NCI-H524 treated with DMSO at 0.1 percent for 48 hours (cell line): ENCODE measurements around the gene MRLN.
"Not testable (repeated sequence)": the region's sequence is repeated elsewhere in the genome, so short reads cannot be mapped to it uniquely, and the experiment has no call there.

Source experiments
- DNase-seq: peaks from one replicate; lab custom pipeline; 2025; lab: John Stamatoyannopoulos, UW

The MRLN gene

DNA sequence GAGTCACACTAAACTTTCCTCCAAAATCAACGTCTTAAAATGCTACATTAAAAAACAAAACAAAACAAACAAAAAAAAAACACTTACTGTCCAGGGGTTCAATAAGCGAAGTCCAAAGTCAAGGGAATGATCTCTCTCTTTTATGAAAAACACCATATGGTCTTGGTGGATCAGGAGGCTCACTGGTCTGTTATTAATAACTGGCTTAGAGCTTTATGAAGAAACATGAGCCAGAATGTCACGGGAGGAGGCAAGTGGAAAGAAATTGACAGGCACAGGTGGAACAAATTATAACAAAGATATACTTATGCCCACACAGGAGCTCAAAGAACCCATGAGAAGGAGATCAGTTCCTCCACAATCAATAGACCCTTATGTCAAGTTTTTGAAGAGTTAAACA is at the start of gene MRLN:
TSS of gene MRLN (minus strand) at position 189 of the 400 bp plus-strand sequence.
- DNase-seq = peak; percentile 87

GRCh38 chr10:59801171-59801570 is 47.9 kb upstream of the MRLN start:
- no peak for DNase-seq

- DNase-seq = no peak
Observed at GRCh38 chr10:59799421-59799820, 46.2 kb upstream of the MRLN start.

GRCh38 chr10:59793919-59794318 is 40.7 kb upstream of the MRLN start:
- DNase-seq = no peak

GRCh38 chr10:59792812-59793211 is 39.6 kb upstream of the MRLN start:
- DNase-seq = no peak

GRCh38 chr10:59791601-59792000 is 38.3 kb upstream of the MRLN start:
- no peak for DNase-seq

- not testable (repeated sequence) for DNase-seq
Observed at GRCh38 chr10:59790080-59790479, 36.8 kb upstream of the MRLN start.

DNA sequence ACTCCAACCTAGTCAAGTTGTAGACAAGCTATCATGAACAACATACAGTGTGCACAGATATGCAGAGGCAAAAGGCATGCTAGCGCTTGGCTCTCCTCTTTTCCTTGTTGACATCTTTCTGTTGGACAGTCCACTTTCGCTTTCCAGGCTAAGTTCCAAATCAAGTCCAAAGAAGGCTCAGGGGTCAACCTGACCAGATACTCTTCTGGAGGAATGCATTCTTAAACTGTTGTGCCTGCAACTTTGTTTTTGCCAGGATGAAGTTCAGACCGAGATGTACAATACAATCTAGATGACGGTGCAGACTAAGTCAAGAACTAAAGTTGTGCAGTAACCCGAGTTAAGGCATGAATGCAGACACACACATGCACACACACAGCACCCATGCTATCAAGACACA is 35.7 kb upstream of the MRLN start:
- DNase-seq = not testable (repeated sequence)

- not testable (repeated sequence) for DNase-seq
Observed at GRCh38 chr10:59787032-59787431, 33.8 kb upstream of the MRLN start.

DNA sequence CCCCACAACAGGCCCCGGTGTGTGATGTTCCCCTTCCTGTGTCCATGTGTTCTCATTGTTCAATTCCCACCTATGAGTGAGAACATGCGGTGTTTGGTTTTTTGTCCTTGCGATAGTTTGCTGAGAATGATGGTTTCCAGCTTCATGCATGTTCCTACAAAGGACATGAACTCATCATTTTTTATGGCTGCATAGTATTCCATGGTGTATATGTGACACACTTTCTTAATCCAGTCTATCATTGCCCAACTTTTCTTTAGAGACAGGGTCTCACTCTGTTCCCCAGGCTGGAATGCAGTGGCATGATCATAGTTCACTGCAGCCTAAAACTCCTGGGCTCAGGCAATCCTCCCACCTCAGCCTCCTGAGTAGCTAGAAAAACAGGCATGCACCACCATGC is 32.2 kb upstream of the MRLN start:
- not testable (repeated sequence) for DNase-seq

DNA sequence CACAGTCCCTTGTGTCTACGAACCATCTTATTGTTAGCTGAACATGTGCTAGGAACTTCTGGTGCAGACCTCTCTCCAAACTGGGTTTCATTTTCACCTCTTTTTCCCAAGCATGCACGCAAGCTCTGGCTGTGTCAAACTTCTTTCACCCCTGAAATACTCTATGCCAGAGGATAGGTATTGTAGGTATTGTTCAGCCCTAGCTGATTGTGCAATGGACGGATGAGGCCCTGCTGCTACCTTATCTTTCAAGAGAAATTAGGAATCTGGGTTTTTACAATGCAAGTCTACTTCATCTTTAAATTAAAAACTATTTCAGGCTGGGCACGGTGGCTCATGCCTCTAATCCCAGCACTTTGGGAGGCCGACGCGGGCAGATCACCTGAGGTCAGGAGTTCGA is 28.3 kb upstream of the MRLN start:
- no peak for DNase-seq

- DNase-seq = no peak
Observed at GRCh38 chr10:59779756-59780533, 26.7 kb upstream of the MRLN start.

DNA sequence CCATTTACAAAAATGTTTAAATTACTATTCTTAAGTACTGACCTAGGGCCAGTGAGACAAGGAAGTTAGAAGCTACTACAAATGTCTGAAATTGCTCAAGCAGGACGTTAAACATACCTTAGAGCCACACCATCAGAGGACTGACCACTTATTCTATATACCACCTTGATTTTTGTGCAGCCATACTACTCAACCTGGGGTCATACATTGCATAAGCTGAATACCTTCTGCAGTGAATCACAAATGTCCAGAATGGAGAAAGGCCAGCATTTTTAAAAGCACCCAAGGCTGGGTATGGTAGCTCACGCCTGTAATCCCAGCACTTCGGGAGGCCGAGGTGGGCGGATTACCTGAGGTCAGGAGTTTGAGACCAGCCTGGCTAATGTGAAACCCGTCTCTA is 21.2 kb upstream of the MRLN start:
- no peak for DNase-seq

DNA sequence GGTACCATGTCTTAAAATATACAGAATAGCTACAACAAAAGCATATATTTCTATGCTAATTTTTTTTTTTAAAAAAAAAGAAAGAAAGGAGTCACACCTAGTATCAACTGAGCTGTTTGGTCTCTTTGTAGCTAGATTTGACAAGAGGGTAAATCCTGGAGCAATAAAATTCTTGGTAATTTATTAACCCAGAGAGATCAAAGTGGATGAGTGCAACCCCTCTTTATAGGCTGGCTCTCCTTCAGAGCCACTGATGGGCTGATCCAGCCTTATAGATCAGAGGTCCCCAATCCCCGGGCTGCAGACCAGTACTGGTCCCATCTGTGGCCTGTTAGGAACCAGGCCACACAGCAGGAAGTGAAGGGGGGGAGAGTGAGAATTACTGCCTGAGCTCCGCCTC is 19.8 kb upstream of the MRLN start:
- DNase-seq = no peak

DNA sequence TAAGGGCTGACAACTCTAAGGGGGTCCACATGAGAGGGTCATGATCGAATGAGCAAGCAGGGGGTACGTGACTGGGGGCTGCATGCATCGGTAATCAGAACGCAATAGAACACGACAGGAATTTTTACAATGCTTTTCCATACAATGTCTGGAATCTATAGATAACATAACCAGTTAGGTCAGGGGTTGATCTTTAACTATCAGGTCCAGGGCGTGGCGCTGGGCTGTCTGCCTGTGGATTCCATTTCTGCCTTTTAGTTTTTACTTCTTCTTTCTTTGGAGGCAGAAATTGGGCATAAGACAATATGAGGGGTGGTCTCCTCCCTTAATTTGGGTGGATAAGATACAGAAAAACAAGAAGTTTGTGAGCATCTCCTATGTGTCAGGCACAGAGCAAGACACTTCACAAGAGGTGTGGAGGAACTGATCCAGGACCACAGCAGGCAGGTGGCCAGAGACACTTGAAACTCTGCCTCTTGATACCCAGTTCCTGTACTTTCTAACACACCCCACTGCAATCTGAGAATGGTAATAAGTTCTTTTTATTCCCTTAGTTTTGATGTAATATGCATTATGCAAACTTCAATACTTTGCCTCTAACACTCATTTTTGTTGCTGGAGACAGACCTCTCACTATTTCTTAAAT is 18.0 kb upstream of the MRLN start:
- no peak for DNase-seq

- DNase-seq = no peak
Observed at GRCh38 chr10:59770689-59771088, 17.4 kb upstream of the MRLN start.

DNA sequence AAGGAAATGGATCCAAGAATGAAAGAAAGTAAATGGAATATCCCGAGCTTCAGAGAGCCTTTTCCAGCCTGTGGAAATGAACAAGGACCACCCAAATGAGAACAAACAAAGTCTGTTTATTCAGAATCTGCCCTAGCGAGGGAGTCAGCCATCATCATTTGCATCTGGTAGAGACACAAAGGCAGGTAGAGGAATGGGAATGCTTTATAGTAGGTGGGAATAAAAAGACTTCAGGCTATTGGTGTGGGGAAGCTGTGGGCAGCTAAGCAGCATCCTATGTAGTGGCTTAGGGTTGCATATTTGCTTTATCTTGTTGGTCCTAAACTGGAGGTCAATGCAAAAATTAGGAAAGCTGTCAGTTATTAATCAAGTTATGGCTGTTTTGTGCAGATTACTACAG is 9.2 kb upstream of the MRLN start:
- no peak for DNase-seq

DNA sequence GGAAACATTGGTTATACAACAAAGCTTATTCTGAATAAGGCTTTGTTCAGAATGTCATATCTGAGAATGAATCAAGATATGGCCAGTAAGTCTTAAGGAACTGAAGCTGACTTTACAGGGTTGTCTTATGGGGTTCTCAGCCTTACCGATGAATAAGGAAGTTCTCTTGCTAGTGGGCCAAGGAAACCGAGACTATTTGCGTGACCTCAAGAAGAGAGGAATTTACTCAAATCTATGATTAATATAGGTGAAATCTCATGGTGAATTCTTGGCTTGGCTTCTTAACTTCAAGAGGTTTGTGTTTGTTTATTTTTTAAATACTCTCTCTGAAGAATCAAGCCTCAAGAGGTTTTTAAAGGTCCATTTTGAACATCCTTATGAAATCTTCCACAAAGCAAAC is 4.7 kb upstream of the MRLN start:
- DNase-seq = no peak

DNA sequence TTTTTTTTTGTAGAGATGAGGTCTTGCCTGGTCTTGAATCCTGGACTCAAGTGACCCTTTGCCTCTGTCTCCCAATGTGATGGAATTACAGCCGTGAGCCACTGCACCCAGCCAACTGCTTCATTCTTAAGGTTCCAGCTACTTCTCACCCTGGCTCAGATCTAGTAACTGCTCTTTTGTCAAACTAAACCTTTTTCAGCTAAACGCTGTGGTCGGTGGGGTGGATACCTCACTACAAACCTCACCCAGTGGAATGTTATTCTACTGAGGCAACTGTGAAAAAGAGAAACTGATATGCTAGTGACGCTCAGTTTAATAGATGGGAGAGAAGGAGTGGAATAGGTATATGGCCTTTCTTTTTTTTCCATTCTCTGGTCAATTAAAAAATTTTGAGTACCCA is 1.7 kb upstream of the MRLN start:
- DNase-seq = no peak

- no peak for DNase-seq
Observed at GRCh38 chr10:59752278-59752940, 846 bp downstream of the MRLN start.

DNA sequence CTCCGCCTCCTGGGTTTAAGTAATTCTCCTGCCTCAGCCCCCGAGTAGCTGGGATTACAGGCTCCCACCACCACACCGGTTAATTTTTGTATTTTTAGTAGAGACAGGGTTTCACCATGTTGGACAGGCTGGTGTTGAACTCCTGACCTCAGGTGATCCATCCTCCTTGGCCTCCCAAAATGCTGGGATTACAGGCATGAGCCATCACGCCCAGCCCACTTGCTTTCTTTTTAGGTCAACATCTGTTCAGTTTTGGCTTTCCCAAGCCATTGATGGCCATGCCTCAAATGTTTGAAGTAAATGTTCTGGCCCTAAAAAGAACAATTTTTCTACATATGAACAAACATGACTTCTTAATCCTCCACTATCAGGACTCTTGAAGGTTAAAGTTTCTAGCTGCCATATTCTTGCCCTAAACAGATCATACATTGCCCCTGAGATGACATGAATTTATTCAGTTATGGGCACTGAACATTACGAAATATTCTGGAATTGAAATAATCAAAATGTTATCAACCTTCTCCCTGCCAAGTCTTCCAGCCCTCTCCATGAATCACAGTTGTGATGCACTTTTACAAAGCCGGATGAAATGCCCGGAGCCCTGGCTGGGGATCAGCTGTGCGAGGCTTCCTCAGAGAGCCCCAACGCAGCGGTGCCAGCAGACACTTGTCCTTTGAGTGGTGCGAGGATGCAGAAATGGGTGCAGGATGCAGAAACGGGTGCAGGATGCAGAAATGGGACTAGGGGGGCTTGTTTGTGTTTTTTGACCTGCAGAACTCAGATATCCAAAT is 2.9 kb downstream of the MRLN start:
- DNase-seq = no peak

- DNase-seq = no peak
Observed at GRCh38 chr10:59748834-59749233, 4.4 kb downstream of the MRLN start.
